SK-N-SH treated with all-trans-retinoic acid at 6 μM for 48 hours (cell line): ENCODE results near the gene CHST2.

ENCODE experiments used
- ATAC-seq: fragments of 200-7000 bp; cut with Tn5 transposase; 3 replicates; pipeline ENCODE4 v1.9.1; 2020; ENCODE audit warnings: mild to moderate bottlenecking, moderate library complexity
- ARNTL ChIP-seq: fragments of 450-650 bp; formaldehyde crosslinking; IDR thresholded peaks from 2 replicates; pipeline ENCODE4 v1.5.0; 2020; ENCODE audit warnings: low read depth, mild to moderate bottlenecking, moderate library complexity, borderline replicate concordance
- BACH2 ChIP-seq: fragments of 250-450 bp; sonication (Bioruptor Pico); IDR thresholded peaks from 2 replicates; pipeline ENCODE4 v1.9.0; 2021; ENCODE audit warnings: mild to moderate bottlenecking, borderline replicate concordance
- CREB5 ChIP-seq: fragments of 250-450 bp; sonication (Bioruptor Pico); IDR thresholded peaks from 2 replicates; pipeline ENCODE4 v1.5.1; 2020; ENCODE audit warnings: low read depth, mild to moderate bottlenecking, moderate library complexity
- CSDC2 ChIP-seq: fragments of 250-450 bp; sonication (Bioruptor Pico); IDR thresholded peaks from 2 replicates; pipeline ENCODE4 v1.5.0; 2020; ENCODE audit warnings: mild to moderate bottlenecking, moderate library complexity
- CSRNP3 ChIP-seq: fragments of 250-450 bp; sonication (Bioruptor Pico); IDR thresholded peaks from 2 replicates; pipeline ENCODE4 v1.5.1; 2021; ENCODE audit warnings: mild to moderate bottlenecking, moderate library complexity
- ESRRG ChIP-seq: fragments of 250-450 bp; sonication (Bioruptor Pico); IDR thresholded peaks from 2 replicates; pipeline ENCODE4 v1.6.1; 2021; ENCODE audit warnings: mild to moderate bottlenecking
- GLIS3 ChIP-seq: fragments of 250-450 bp; sonication (Bioruptor Pico); IDR thresholded peaks from 2 replicates; pipeline ENCODE4 v1.5.0; 2020; ENCODE audit warnings: mild to moderate bottlenecking, moderate library complexity
- ISL1 ChIP-seq: fragments of 250-450 bp; sonication (Bioruptor Pico); IDR thresholded peaks from 2 replicates; pipeline ENCODE4 v2.1.2; 2022; ENCODE audit warnings: mild to moderate bottlenecking, moderate library complexity
- OSR1 ChIP-seq: fragments of 250-450 bp; sonication (Bioruptor Pico); IDR thresholded peaks from 2 replicates; pipeline ENCODE4 v1.8.0; 2022; ENCODE audit warnings: moderate library complexity, mild to moderate bottlenecking, inconsistent platforms
- POU6F1 ChIP-seq: fragments of 250-450 bp; sonication (Bioruptor Pico); IDR thresholded peaks from 2 replicates; pipeline ENCODE4 v1.8.0; 2021; ENCODE audit warnings: low read depth, mild to moderate bottlenecking, moderate library complexity, borderline replicate concordance
- PPARA ChIP-seq: fragments of 250-450 bp; sonication (Bioruptor Pico); IDR thresholded peaks from 2 replicates; pipeline ENCODE4 v1.5.0; 2020; ENCODE audit warnings: mild to moderate bottlenecking, borderline replicate concordance
- RARB ChIP-seq: fragments of 250-450 bp; sonication (Bioruptor Pico); IDR thresholded peaks from 2 replicates; pipeline ENCODE4 v1.8.0; 2021; ENCODE audit warnings: mild to moderate bottlenecking, moderate library complexity
- SNAI2 ChIP-seq: fragments of 250-450 bp; sonication (Bioruptor Pico); IDR thresholded peaks from 2 replicates; pipeline ENCODE4 v1.5.0; 2020; ENCODE audit warnings: mild to moderate bottlenecking, moderate library complexity
- TCF4 ChIP-seq: fragments of 250-450 bp; sonication (Bioruptor Pico); IDR thresholded peaks from 2 replicates; pipeline ENCODE4 v1.8.0; 2021; ENCODE audit warnings: mild to moderate bottlenecking, moderate library complexity, borderline replicate concordance
- TOX ChIP-seq: fragments of 250-450 bp; sonication (Bioruptor Pico); IDR thresholded peaks from 2 replicates; pipeline ENCODE4 v1.8.0; 2021; ENCODE audit warnings: mild to moderate bottlenecking, moderate library complexity, borderline replicate concordance
- TSHZ2 ChIP-seq: fragments of 250-450 bp; sonication (Bioruptor Pico); IDR thresholded peaks from 2 replicates; pipeline ENCODE4 v1.5.0; 2020; ENCODE audit warnings: mild to moderate bottlenecking, moderate library complexity
- ZC3H10 ChIP-seq: fragments of 250-450 bp; sonication (Bioruptor Pico); IDR thresholded peaks from 2 replicates; pipeline ENCODE4 v1.5.1; 2021; ENCODE audit warnings: mild to moderate bottlenecking, moderate library complexity
- ZFP3 ChIP-seq: fragments of 250-450 bp; sonication (Bioruptor Pico); IDR thresholded peaks from 2 replicates; pipeline ENCODE4 v1.5.0; 2020; ENCODE audit warnings: mild to moderate bottlenecking, moderate library complexity
- ZFP30 ChIP-seq: fragments of 450-650 bp; formaldehyde crosslinking; IDR thresholded peaks from 2 replicates; pipeline ENCODE4 v1.5.0; 2022; ENCODE audit warnings: mild to moderate bottlenecking, moderate library complexity
- ZNF565 ChIP-seq: fragments of 450-650 bp; formaldehyde crosslinking; conservative IDR thresholded peaks from 2 replicates; pipeline ENCODE4 v1.5.0; 2020; ENCODE audit warnings: low read depth, mild to moderate bottlenecking, moderate library complexity
- ZNF70 ChIP-seq: fragments of 450-650 bp; formaldehyde crosslinking; IDR thresholded peaks from 2 replicates; pipeline ENCODE4 v1.5.0; 2020; ENCODE audit warnings: mild to moderate bottlenecking, moderate library complexity
- ZNF8 ChIP-seq: fragments of 450-650 bp; formaldehyde crosslinking; IDR thresholded peaks from 2 replicates; pipeline ENCODE4 v1.5.0; 2020; ENCODE audit warnings: mild to moderate bottlenecking, moderate library complexity

The CHST2 gene

GRCh38 chr3:143119009-143119914, at the start of gene CHST2:
TSS of gene CHST2 (plus strand) at chr3:143119771. CDS start at chr3:143120817, 1,046 bp downstream.
- peak; percentile 95 for ATAC-seq
- no peak for TF ChIP-seq RARB (CRISPR knock-in tag)
- TF ChIP-seq PPARA (CRISPR knock-in tag): no peak
- no peak for TF ChIP-seq POU6F1 (CRISPR knock-in tag)
- no peak for TF ChIP-seq CREB5
- no peak for TF ChIP-seq ESRRG
- TF ChIP-seq OSR1 (CRISPR knock-in tag): no peak
- no peak for TF ChIP-seq ZC3H10 (CRISPR knock-in tag)
- no peak for TF ChIP-seq GLIS3 (CRISPR knock-in tag)
- no peak for TF ChIP-seq ZNF70 (CRISPR knock-in tag)
- no peak for TF ChIP-seq ARNTL
- TF ChIP-seq ZNF8 (CRISPR knock-in tag): no peak
- TF ChIP-seq CSRNP3 (CRISPR knock-in tag): no peak
- TF ChIP-seq ZNF565 (CRISPR knock-in tag): no peak
- no peak for TF ChIP-seq TOX (CRISPR knock-in tag)
- TF ChIP-seq ZFP30: no peak
- TF ChIP-seq SNAI2 (CRISPR knock-in tag): no peak
- TF ChIP-seq TSHZ2 (CRISPR knock-in tag): no peak
- no peak for TF ChIP-seq BACH2
- TF ChIP-seq TCF4: no peak
- TF ChIP-seq ISL1 (CRISPR knock-in tag): no peak

GRCh38 chr3:143070977-143071551, 48.5 kb upstream of the CHST2 start:
- ATAC-seq: peak; percentile 70
- TF ChIP-seq ARNTL (no peak), ISL1 (CRISPR knock-in tag) (no peak), ZNF70 (CRISPR knock-in tag) (no peak), TOX (CRISPR knock-in tag) (no peak), OSR1 (CRISPR knock-in tag) (no peak), BACH2 (no peak), TCF4 (no peak), GLIS3 (CRISPR knock-in tag) (no peak), POU6F1 (CRISPR knock-in tag) (no peak), ZFP3 (CRISPR knock-in tag) (no peak), RARB (CRISPR knock-in tag) (no peak), TSHZ2 (CRISPR knock-in tag) (no peak), CSRNP3 (CRISPR knock-in tag) (no peak), CSDC2 (no peak), ZC3H10 (CRISPR knock-in tag) (no peak), PPARA (CRISPR knock-in tag) (no peak), SNAI2 (CRISPR knock-in tag) (no peak), ZNF8 (CRISPR knock-in tag) (no peak)
